Measurements from ENCODE around the gene CACNA2D1. TPM values are rescaled to one million over a fixed set of nuclear protein-coding genes. Genes with fewer than 3 reads are reported as not detected.
"Not testable (repeated sequence)": the region's sequence is repeated elsewhere in the genome, so short reads cannot be mapped to it uniquely, and the experiment has no call there.

The CACNA2D1 gene
- polyA plus RNA-seq, 4 donors = 12.4 to 29.5 (median 24.5) TPM

GRCh38 chr7:82396343-82396742 lies 47.2 kb downstream of the CACNA2D1 start:
- no peak for DNase-seq (ENCODE audit: low read depth in 4 of 4, low spot score in 3 of 4)

GRCh38 chr7:82395147-82395546 lies 48.4 kb downstream of the CACNA2D1 start:
- DNase-seq (ENCODE audit: low read depth in 4 of 4, low spot score in 3 of 4) = no peak

GRCh38 chr7:82393840-82394220 lies 49.7 kb downstream of the CACNA2D1 start:
- DNase-seq (ENCODE audit: low read depth in 4 of 4, low spot score in 3 of 4) = no peak

- no peak for DNase-seq (ENCODE audit: low read depth in 4 of 4, low spot score in 3 of 4)
Measured at GRCh38 chr7:82393076-82393839, 50.3 kb downstream of the CACNA2D1 start.

GRCh38 chr7:82390936-82391335 lies 52.6 kb downstream of the CACNA2D1 start:
- DNase-seq (ENCODE audit: low read depth in 4 of 4, low spot score in 3 of 4) = no peak

GRCh38 chr7:82389876-82390275 lies 53.7 kb downstream of the CACNA2D1 start:
- DNase-seq (ENCODE audit: low read depth in 4 of 4, low spot score in 3 of 4) = no peak

GRCh38 chr7:82388138-82388537 lies 55.4 kb downstream of the CACNA2D1 start:
- DNase-seq (ENCODE audit: low read depth in 4 of 4, low spot score in 3 of 4) = no peak

GRCh38 chr7:82386571-82386970 lies 57.0 kb downstream of the CACNA2D1 start:
- not testable (repeated sequence) for DNase-seq (ENCODE audit: low read depth in 4 of 4, low spot score in 3 of 4)

- no peak for DNase-seq (ENCODE audit: low read depth in 4 of 4, low spot score in 3 of 4)
Measured at GRCh38 chr7:82384779-82385178, 58.8 kb downstream of the CACNA2D1 start.

GRCh38 chr7:82384051-82384464 lies 59.5 kb downstream of the CACNA2D1 start:
- no peak for DNase-seq (ENCODE audit: low read depth in 4 of 4, low spot score in 3 of 4)

GRCh38 chr7:82382276-82382675 lies 61.3 kb downstream of the CACNA2D1 start:
- DNase-seq (ENCODE audit: low read depth in 4 of 4, low spot score in 3 of 4) = no peak

- DNase-seq (ENCODE audit: low read depth in 4 of 4, low spot score in 3 of 4) = no peak
Measured at GRCh38 chr7:82376739-82377138, 66.8 kb downstream of the CACNA2D1 start.

- no peak for DNase-seq (ENCODE audit: low read depth in 4 of 4, low spot score in 3 of 4)
Measured at GRCh38 chr7:82375713-82376112, 67.9 kb downstream of the CACNA2D1 start.

GRCh38 chr7:82375129-82375528 lies 68.4 kb downstream of the CACNA2D1 start:
- no peak for DNase-seq (ENCODE audit: low read depth in 4 of 4, low spot score in 3 of 4)

GRCh38 chr7:82373926-82374635 lies 69.5 kb downstream of the CACNA2D1 start:
- DNase-seq (ENCODE audit: low read depth in 4 of 4, low spot score in 3 of 4) = no peak

GRCh38 chr7:82364671-82365070 lies 78.9 kb downstream of the CACNA2D1 start:
- no peak for DNase-seq (ENCODE audit: low read depth in 4 of 4, low spot score in 3 of 4)

GRCh38 chr7:82364048-82364447 lies 79.5 kb downstream of the CACNA2D1 start:
- DNase-seq (ENCODE audit: low read depth in 4 of 4, low spot score in 3 of 4) = no peak

GRCh38 chr7:82362129-82362706 lies 81.4 kb downstream of the CACNA2D1 start:
- no peak for DNase-seq (ENCODE audit: low read depth in 4 of 4, low spot score in 3 of 4)

GRCh38 chr7:82360591-82361368 lies 82.8 kb downstream of the CACNA2D1 start:
- no peak for DNase-seq (ENCODE audit: low read depth in 4 of 4, low spot score in 3 of 4)

GRCh38 chr7:82359426-82359825 lies 84.2 kb downstream of the CACNA2D1 start:
- no peak for DNase-seq (ENCODE audit: low read depth in 4 of 4, low spot score in 3 of 4)

GRCh38 chr7:82358923-82359322 lies 84.7 kb downstream of the CACNA2D1 start:
- no peak for DNase-seq (ENCODE audit: low read depth in 4 of 4, low spot score in 3 of 4)
